Measurements from ENCODE around the gene UQCR11.
A peak's percentile ranks its signal among the peaks of the same experiment; 100 is the strongest.

The UQCR11 gene

GRCh38 chr19:1636325-1637236 lies 31.3 kb upstream of the UQCR11 start:
- DNase-seq (ENCODE audit: insufficient read length, low spot score) = no peak
- FAIRE-seq = no peak

GRCh38 chr19:1634938-1635243 lies 29.6 kb upstream of the UQCR11 start:
- DNase-seq (ENCODE audit: insufficient read length, low spot score) (no peak), FAIRE-seq (no peak)

- DNase-seq (ENCODE audit: insufficient read length, low spot score) (no peak), FAIRE-seq (no peak)
Observed at GRCh38 chr19:1634242-1634937, 29.1 kb upstream of the UQCR11 start.

GRCh38 chr19:1633269-1633826 lies 28.1 kb upstream of the UQCR11 start:
- FAIRE-seq (no peak), DNase-seq (ENCODE audit: insufficient read length, low spot score) (no peak)

DNA sequence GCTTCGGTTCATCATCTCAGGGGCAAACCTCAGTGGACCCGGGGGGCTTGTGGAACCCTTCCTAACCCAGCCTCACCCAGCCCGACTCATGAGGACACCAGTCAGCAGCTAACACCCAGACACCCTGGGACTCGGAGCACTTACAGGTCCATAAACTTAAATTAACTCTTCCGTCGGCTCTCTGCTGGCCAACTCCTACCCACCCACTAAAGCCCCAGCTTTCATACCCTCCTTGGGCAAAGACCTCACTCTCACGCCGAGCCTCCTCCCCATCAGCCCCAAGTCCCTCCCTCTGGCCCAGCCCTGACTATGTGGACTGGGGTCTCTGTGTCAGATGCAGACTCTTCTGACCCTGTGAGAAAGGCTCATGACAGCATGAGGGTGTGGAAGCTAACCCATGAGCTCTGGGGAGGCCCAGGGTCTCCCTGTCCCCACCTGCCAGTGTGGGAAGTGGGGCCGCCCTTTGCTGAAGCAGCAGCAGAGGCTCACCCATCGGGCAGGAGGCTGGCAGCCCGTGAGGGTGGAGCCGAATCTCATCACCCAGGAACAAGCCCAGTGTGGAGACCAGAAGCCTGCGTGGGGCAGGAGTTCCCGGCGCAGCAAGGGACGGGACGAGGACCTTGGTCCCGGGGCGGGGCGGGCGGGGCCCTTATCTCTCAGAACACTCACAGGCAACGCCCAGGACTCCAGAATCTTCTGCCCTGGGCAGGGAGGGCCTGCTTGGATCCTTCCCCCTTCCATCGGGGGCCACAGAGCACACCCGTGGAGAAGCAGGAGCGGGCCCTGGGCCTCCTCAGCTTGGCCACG lies 27.4 kb upstream of the UQCR11 start:
- FAIRE-seq (no peak), DNase-seq (ENCODE audit: insufficient read length, low spot score) (no peak)

DNA sequence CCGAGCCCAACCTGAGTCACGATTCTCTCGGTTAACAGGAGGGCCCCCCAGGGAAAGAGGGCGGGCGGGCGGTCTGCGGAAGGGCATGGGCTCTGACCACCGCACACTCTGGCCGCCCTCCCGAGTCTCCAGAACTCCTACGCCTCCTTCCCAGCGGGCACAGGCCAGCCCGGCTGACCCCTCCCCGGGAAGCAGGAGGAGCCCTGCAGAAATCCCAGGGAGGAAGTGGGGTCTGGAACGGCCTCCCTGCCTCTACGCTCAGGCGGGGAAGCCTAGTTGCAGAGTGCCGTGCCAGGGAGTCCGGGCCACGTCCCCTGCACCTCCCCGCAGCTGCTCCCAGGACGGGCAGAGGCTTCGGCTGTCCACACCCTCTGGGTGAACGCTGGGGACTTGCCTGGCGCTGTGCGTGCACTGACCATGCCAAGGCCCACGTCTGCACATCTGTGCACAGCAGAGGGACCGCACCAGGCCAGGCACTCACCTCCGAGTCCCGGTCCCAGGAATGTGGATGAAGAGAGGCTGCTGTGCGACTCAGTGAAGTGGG lies 26.4 kb upstream of the UQCR11 start:
- DNase-seq (ENCODE audit: insufficient read length, low spot score) (no peak), FAIRE-seq (no peak)

DNA sequence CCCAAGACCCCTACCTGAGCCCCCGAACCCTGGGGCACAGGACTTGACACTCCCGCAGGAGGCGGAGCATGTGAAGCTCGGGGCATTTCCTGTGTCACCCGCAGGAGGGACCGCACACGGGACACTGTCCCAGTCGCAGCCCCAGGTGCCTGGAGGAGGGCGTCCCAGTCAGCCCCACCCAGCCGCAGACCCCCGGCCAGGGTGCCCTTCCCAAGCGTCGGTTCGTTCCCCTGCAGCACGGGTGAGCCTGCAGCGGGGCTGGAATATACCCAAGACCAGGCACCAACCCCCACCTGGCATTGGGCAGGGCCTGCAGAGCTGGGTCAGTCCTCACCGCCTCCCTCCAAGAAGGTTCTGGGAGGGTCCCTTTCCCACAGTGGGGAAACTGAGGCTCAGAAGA lies 25.5 kb upstream of the UQCR11 start:
- no peak for FAIRE-seq
- DNase-seq (ENCODE audit: insufficient read length, low spot score) = no peak

DNA sequence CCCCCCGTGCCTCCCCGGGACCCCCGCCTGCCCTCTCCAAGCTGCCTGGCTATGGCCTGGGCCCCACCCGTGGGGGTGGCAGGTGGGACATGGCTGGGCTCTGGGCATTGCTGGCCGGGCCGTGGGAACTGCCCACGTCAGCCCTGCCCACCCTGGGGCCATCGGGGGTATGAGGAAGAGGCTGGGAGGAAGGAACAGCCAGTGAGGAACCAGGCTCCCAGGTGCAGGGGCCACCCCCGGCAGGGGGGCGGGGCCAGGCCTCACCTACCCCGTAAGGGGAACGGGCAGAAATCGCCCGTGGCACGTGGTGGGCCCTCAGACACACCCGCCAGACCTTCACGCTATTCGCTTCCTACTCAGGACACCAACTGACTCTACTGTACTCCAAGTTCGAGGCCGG lies 24.8 kb upstream of the UQCR11 start:
- FAIRE-seq = no peak
- DNase-seq (ENCODE audit: insufficient read length, low spot score) = no peak

DNA sequence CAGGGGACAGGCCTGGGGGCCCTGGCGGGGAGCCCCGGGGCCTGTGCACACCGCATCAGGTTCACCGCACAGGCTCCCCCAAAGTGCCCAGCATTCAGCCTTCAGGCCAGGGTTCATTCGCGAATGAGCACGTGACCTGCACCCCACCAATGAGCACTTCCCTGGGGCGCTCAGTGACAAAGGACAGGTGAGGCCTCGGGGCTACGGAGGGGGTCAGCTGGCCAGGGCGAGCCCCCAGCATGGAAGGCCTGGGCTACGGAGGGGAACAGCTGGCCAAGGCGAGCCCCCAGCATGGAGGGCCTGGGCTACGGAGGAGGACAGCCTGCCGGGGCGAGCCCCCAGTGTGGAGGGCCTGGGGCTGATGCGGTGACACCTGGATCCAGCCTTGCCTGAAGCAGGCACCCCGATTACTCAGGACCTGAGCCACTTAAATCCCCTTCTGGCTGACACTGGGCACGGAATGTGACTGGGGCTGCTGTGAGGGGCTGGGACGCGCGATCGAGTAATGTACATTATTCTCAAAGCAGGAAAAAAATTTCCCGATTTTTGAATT lies 24.1 kb upstream of the UQCR11 start:
- no peak for DNase-seq (ENCODE audit: insufficient read length, low spot score)
- FAIRE-seq = no peak

GRCh38 chr19:1627194-1627593 lies 21.9 kb upstream of the UQCR11 start:
- FAIRE-seq (no peak), DNase-seq (ENCODE audit: insufficient read length, low spot score) (no peak)

DNA sequence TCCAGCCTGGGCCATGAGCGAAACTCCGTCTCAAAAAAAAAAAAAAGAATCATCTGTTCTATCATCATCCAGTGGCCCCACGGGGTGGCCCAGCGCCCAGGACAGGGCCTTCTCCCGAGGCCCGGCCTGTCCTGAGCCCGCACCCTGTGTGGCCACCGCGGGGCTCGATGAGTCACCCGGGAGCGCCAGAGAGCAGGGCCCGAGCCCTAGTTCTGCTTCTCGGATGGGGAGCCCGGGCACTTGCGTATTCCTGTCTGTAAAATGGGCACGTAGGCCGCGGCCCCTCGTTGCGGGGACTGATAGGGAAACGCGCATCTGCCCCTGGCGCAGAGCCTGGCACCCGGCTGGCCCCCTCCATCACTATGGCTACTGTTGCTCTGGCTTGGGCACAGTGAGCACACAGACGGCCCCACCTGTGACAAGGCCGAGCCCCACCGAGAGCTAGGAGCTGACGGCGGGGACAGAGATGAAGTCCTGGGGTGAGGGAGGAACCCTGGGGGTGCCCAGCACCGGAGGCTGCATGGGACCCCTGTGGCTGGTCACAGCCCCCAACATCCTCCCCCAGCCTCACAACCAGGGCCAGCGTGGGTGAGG lies 21.3 kb upstream of the UQCR11 start:
- FAIRE-seq (no peak), DNase-seq (ENCODE audit: insufficient read length, low spot score) (no peak)

- DNase-seq (ENCODE audit: insufficient read length, low spot score) = peak; percentile 20
- no peak for FAIRE-seq
Observed at GRCh38 chr19:1624458-1624857, 19.2 kb upstream of the UQCR11 start.

DNA sequence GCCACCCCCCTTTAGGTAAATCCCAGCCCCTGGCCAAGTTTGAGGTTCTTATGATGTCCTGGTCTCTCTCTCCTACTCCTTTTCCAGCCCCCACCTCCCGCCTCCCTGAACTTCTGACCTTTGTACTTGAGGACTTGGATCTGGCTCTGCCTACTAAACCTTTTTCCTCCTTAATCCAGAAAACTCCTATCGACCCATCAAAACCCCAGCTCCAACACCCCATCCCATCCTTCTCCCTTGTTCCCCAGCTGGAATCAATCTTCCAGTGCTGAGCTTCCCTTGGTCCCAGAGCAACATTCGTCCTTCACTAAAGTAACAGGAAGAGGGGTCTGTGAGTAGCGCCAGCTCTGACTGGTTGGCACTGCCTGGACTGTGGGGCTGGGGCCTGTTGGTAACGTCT lies 17.3 kb upstream of the UQCR11 start:
- no peak for DNase-seq (ENCODE audit: insufficient read length, low spot score)
- FAIRE-seq = no peak

- DNase-seq (ENCODE audit: insufficient read length, low spot score) (no peak), FAIRE-seq (no peak)
Observed at GRCh38 chr19:1622007-1622406, 16.7 kb upstream of the UQCR11 start.

DNA sequence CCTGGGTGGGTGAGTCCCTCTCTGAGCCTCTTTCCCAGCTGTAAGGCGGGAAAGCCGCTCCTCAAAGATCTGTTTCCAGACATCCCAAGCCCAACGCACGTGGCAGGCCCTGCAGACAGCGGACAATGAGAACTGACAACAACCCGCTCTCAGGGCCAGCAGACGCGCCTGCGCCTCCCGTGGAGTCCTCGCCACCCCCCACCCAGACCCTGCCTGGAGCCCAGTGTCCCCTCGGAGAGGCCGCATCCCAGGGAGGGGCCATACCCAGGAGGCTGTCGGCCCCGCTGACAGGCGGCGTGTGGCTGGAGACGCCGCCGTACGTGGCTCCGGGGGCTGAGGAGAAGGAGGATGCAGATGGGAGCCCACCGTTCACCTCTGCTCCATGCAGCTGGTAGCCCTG lies 16.3 kb upstream of the UQCR11 start:
- DNase-seq (ENCODE audit: insufficient read length, low spot score) (no peak), FAIRE-seq (no peak)

DNA sequence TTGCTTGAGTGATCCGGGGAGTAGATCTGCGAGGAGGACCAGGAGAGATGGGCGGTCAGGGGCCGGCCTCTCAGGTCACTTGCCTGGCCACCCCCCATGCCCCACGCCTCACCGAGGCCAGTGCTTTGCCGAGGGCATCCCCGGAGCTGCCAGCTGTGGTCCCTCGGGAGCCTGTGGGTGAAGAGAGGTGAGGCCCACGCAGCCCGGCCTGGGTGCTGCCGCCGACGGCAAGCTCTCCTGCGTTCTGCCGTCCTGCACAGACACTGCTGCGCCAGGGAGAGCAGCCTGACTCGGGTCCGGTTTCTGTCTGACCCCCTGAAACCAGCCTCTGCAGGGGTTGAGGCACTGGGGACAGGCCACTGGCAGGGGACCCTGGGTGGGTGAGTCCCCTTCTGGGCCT lies 15.8 kb upstream of the UQCR11 start:
- no peak for FAIRE-seq
- DNase-seq (ENCODE audit: insufficient read length, low spot score) = no peak

DNA sequence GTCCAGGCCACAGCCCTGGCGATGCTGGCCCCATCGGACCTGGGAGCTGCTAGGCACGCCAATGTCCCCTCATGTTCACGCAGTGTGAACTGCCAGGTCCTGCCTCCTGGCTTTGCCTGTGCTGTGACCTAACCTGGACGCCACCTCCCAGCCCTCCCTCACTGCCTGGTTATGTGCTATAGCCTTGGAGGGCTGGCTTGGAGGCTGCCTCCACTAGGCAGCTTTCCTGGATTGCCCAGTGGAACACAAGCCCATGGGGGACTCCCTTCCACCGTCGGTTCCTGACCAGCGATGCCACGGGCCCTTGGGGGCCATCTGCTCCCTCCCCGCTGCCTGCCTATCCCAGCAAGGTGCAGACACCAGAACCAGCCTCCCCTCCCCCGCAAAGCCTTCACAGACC lies 15.2 kb upstream of the UQCR11 start:
- DNase-seq (ENCODE audit: insufficient read length, low spot score) (no peak), FAIRE-seq (no peak)

DNA sequence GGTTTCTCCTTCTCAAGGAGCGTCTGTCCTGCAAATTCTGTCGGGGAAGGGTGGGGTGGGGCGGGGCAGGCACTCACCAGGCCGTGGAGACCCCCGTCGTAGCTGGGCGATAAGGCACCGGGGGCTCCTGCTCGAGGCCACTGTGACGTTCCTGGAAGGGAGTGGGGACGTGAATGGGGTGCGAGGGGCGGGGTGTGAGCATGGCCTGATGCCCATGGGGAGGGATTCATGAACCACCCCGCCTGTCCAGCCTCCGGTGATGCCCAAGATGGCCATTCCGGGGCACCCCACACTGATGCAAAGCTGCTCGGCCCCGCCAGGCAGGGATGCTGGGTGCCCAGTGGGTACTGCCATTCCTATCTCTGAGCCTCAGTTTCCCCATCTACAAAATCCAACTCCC lies 14.4 kb upstream of the UQCR11 start:
- no peak for DNase-seq (ENCODE audit: insufficient read length, low spot score)
- no peak for FAIRE-seq

DNA sequence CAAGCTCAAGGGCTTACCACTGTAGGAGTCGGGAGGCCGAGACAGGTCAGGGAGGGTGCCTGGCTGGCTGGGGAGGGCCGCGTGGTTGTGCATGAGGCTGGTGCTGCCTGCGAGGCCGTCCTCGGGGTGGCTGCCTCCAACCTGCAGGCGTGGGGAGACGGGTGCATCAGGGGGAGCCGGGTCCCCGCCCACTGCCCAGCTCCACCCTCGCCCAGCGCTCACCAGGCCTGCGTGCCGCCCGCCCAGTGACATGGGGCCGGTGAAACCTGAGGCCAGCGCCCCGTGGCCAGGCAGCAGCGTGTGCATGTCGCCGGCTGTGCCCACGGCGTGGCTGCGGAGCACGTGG lies 13.8 kb upstream of the UQCR11 start:
- no peak for FAIRE-seq

More for the DNA sequence above, 13.8 kb upstream of the UQCR11 start:
- no peak for DNase-seq (ENCODE audit: insufficient read length, low spot score)

All from HTR-8/SVneo (cell line).